Activated T-cell treated with anti-CD3 and anti-CD28 coated beads for 24 hours (primary cell): ENCODE data around the gene GNB1.

ENCODE experiments used
- DNase-seq: peaks from one replicate; pipeline ENCODE4 v3.0.0-alpha.2; 2020; ENCODE audit warnings: low read depth

GNB1 gene

GRCh38 chr1:1825217-1825616 is 65.7 kb downstream of the GNB1 start:
- no peak for DNase-seq

DNA sequence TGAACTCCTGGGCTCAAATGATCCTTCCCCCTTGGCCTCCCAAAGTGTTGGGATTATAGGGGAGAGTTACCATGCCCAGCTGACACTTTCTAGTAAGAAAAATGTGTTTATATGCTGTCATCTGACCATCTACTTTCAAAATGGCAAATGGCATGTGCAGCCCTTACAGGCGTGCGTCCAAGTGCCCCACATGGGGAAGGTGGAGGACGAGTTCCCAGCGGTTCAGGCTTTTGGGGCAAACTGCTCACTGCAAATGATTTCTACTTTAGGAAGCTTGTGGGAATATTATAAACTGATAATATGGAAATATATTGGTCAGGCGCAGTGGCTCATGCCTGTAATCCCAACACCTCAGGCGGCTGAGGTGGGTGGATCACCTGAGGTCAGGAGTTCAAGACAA is 71.1 kb downstream of the GNB1 start:
- DNase-seq, result no peak

- DNase-seq, result no peak
Measured at GRCh38 chr1:1817221-1817620, 73.7 kb downstream of the GNB1 start.

GRCh38 chr1:1815606-1816281 is 75.1 kb downstream of the GNB1 start:
- no peak for DNase-seq

DNA sequence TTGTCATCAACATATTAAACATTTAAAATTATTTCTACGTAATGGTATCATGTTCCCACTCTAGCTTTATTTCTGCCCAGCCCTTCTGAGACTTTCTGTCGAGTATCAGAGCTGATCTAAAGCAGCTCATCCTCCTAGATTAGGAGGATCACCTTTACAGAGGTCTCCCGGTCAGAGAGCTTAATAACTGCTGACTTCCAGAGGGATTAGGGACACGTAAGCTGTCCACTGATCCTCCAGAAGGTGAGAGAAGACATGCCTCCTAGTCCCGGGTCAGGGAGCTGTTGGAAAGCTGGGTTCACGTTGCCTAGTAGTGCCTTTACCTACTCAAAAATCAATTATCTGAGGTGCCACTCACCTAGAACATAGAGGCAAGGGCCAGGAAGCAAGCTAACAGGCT is 81.4 kb downstream of the GNB1 start:
- DNase-seq, result no peak

- DNase-seq, result no peak
Measured at GRCh38 chr1:1808206-1808605, 82.7 kb downstream of the GNB1 start.

- DNase-seq, result no peak
Measured at GRCh38 chr1:1806890-1807289, 84.0 kb downstream of the GNB1 start.

DNA sequence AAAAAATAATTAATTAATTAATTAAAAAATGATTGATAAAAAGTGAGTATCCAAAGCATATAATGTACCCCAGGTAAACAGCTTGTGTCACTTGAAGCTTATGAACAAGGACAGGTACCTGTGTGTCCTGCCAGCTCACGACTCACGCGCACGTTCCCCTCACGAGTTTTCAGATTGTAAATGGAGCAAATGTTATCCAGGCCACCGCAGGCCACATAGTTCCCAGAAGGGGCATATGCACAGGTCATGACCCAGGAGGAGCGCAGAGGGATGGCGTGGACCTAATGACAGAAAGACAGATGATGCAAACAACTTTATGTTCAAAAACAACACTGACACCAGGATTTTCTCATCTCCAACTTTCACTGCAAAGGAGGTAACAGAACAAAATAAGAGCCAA is 86.6 kb downstream of the GNB1 start:
- no peak for DNase-seq

DNA sequence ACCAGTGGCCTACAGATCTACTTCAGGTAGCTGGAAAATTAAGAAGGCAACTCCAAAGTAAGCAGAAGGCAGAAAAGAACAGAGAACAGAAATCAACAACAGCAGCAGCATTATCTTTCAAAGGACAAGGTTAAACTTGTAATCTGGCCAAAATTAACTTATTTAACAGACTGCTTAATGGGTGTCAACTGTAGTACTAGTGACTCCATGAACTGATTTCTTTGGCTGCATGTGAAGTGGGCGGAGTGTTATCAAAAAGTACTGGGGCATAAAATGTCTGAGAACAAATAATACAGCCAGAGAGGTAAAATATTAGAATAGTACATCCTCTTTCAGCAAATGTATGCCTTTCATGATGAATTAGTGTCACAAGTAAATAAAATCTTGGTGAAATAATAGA is 88.0 kb downstream of the GNB1 start:
- DNase-seq, result no peak

DNA sequence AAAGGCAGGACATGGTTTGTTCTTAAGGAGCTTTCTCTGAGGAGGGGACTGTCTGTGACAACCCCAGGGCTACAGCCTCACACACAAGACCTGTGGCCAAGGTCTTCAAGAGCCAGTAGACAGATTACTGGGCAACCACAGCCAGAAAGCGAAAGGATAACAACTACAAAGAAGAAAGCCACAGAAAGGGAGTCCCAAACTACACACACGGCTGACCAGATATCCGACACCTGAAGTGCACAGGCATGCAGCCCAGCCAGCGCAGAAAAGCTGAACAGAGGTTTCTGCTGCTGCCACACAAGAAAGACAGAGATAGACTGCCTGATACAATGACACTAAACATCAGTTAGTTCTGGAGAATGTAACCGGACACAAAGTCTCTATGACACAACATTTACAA is 91.2 kb downstream of the GNB1 start:
- no peak for DNase-seq

DNA sequence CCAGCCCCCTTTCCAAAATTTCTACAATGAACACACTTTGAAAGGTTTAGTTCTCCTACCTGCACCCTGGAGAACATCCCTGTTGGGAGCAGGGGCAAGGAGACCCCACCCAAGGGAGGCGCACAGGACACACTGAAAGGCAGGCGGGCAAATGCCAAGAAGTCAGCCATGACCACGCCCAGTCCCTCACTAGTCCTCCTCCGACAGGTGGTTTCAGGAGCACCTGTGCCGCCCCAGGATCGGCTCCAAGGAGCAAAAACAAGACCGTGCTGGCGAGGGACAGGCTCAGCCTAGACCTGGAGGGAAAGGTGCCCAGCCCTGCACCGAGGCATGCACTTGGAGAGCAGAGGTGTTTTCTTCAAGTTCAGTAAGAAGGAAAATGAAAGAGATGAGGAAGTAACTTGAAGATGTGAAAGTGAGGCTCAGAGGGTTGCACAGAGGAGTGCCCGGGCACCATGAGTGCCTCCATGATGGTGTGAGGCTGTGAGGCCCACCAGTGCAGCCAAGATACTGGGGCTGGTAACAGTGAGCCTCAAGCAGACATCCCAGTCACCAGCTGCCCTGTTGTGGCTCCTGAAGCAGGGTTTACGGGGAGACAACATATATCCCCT is 93.1 kb downstream of the GNB1 start:
- DNase-seq, result no peak

DNA sequence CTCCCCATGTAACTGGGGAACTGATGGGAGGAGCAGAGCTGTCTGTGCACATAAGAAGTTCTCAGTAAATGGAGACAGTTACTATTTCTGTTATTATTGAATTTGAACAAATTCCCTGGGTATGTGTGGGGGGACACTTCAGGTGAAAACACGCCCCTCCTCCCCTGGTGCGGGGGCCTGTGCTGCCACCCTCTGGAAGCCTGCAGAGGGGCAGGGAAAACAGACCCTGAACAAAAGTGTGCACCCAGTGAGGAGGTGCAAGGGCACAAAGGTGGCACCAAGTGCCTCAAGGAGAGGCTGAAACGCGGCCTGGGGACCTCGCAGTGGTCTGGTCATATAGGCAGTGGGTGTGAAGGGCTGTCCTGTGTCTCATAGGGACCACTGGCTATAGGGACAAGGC is 94.4 kb downstream of the GNB1 start:
- no peak for DNase-seq

DNA sequence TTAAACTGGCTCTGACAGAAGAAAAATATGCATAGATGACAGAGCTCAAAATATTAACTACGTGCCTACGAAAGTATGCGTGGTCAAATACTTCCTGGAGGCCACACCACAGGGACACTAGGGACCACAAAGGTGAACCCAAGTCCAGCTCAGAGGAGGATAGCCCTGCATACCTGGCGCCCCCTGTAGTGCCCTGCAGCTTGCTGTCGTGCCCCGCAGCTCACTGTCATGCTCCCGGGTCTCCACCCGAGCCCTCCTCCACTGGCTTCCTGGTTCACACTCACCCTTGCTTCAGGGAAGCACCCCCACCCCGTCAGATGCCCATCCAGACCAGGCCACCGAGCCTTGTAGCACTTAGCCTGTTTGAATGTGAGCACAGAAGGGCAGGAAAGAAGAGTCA is 95.9 kb downstream of the GNB1 start:
- DNase-seq, result no peak

- DNase-seq, result no peak
Measured at GRCh38 chr1:1793481-1794244, 97.2 kb downstream of the GNB1 start.

- DNase-seq, result no peak
Measured at GRCh38 chr1:1788646-1789431, 102.0 kb downstream of the GNB1 start.

GRCh38 chr1:1788136-1788535 is 102.8 kb downstream of the GNB1 start:
- no peak for DNase-seq

DNA sequence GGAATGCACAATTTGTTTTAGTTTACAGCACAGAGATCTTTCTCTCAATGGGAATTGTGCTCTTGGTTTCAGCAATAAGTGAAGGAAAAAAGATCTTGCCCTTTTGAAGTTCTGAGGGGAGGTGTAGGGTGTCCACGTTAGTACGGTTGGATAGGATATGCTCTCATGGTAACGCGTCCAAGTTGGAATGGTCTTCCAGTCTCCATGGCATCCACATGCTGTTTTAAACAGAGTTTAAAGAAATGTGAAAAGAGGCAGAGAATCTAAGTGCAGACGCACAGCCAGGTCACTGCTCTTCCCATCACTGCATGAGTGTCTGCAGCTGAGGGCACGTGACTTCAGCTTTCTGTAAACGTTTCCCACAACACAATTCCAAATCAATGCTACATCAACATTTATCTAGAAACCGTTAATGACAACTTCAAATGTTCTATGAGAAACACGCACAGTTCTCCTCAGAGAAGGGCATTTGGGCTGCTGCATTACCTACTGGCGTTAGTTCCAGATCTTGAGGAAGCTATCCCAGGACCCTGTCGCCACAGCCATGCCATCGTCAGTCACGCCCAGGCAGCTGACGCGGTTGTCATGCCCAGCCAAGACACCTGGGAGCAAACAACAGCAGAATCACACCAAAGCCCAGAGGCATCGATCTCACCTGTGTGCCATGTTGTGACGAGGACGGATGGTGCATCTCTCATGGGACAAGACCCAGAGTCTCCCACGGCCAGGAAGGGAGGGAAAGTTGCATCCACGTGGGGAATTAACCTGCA is 103.9 kb downstream of the GNB1 start:
- DNase-seq, result no peak

DNA sequence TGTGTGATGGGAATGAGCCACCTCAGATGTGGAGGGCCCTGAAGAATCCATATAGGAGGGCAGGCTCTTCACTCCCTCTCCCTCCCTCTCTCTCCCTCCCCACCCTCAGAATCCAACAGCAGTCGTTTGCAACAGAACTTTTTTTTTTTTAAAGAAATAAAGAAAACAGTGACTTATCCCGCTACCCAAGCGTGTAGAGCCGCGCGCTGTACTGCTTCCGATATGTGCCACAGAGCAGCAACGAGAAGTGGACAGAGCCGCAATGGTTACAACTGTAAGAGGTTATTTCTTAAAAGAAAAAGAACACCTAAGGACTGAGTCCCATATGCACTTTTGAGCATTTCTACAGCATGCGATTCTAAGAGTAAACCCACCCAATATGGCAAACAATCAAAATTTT is 105.2 kb downstream of the GNB1 start:
- DNase-seq, result no peak

- DNase-seq, result no peak
Measured at GRCh38 chr1:1784933-1785332, 106.0 kb downstream of the GNB1 start.

DNA sequence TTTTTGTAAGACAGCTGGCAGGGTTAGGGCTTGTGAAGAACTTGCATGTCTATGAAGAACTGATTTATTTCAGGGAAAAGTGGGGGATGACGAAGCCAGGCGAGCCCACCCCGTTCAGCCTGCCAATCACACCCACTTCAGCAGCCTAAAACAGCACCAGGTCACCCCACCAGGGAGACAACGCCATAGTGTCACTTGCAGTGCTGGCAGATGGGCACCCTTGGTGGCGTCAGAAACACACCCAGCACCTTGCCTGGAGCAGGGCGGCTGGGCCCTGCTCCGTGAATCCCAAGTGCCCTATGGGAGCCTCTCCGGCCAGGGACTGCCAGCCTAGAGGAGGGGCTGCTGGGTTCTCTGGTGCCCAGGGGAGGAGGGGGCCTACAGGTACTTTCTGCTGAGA is 107.6 kb downstream of the GNB1 start:
- DNase-seq, result no peak

DNA sequence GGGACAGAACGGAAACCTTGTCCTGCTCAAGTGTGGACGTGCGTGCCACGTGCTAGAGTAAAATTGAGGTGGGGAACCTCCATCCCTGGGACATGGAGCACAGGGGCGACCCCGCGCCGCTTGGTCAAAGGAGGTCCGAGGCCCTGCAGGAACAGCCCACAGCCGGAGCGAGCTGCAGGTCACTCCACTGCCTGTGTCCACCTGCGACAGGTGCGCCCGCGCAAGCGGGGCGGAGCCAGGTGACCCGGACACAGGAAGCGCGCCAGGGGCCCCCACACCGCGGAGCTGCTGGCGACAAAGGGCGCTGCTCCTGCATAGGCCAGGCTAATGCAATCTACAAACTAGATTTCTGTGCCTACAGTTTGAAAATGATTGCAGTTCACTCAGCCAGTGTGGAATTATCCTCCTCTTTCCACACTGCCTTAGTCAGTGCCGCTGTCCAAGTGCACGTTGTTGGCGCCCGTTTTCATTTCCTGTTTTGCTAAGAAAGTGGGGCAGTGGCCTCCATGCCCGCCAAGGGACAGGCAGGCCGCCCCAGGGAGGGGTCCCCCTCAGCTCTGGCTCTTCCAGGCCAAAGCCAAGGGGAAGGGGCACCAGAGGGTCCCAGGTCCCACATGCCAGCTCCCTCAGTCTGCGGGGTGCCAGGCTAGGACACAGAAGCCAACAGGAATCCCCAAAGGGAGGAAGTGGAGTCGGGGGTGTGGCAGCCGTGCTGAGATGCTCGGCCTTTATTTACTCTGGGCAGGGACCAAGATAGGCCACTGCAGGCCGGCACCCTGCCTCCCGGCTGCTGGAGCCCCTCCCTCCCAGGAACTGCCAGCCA is 108.3 kb downstream of the GNB1 start:
- no peak for DNase-seq
